Measurements from ENCODE around the gene ISL2. TPM values are rescaled to one million over a fixed set of nuclear protein-coding genes. Genes with fewer than 3 reads are reported as not detected.
A peak's percentile ranks its signal among the peaks of the same experiment; 100 is the strongest.

The ISL2 gene
- polyA plus RNA-seq, 1 donor (not counting 4 experiments of a cell fraction or from before 2014, with no cell fraction given) = not detected

DNA sequence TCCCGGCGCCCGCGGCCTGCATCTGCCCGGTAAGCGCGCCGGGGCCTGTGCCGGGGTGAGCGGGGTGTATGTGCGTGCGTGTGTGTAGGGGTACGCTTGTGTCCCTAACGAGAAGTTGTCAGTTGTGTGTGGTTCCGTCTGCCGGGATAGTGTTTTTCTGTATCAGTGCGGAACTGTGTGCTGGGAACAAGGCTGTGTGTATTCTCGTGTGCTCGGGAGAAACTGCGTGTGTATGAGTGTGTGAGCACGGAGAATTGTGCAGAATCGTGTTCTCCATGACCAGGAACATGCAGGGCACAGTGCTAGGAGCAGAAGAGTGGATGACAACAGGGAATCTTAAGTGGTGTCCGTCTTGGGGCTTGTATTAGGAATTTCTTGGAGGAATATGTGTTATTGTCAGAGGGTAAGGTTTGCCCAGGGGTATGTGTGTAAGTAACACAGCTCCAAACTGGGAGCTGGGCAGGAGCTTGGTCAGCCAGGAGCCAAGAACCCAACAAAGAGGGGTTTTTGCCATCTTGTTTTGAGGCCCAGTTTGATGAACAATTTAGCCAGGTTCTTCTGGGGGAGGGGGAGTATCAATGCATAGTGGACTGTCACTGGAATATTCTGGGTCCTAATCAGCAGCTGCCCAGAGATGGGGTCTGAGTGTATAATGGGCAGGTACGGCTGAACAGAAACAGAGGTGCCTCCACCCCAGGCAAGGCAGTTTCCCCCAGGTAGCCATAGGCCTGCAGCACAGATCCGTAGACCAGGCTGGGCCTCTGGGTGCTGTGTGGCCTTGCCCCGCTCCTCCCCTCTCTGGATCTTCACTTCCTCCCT lies 2.1 kb downstream of the ISL2 start:
- peaks cover 16% of the 10 kb centered on the region for H3K4me1 ChIP-seq (ENCODE audit: control insufficient read depth, extremely low read depth, insufficient read depth, low read length)
- peaks cover 5% of the 10 kb centered on the region for H4K20me1 ChIP-seq (ENCODE audit: control insufficient read depth, extremely low read depth, insufficient read depth, low read length)
- FAIRE-seq = no peak
- H3K9me3 ChIP-seq (ENCODE audit: control insufficient read depth, low read depth, low read length) = peaks cover 4% of the 10 kb centered on the region
- no peak overlapping the region for H3K9ac ChIP-seq (ENCODE audit: control insufficient read depth, extremely low read depth, insufficient read depth, low read length)
- no peak overlapping the region for H2AFZ ChIP-seq (ENCODE audit: control insufficient read depth, low read length)
- no peaks in the 10 kb centered on the region for H3K9me1 ChIP-seq (ENCODE audit: control insufficient read depth, extremely low read depth, insufficient read depth, low read length)
- peak; percentile 55 for TF ChIP-seq EZH2 (IDR thresholded peaks at IDR 0.05; ENCODE audit: low read length)
- TF ChIP-seq, protein P1, sequence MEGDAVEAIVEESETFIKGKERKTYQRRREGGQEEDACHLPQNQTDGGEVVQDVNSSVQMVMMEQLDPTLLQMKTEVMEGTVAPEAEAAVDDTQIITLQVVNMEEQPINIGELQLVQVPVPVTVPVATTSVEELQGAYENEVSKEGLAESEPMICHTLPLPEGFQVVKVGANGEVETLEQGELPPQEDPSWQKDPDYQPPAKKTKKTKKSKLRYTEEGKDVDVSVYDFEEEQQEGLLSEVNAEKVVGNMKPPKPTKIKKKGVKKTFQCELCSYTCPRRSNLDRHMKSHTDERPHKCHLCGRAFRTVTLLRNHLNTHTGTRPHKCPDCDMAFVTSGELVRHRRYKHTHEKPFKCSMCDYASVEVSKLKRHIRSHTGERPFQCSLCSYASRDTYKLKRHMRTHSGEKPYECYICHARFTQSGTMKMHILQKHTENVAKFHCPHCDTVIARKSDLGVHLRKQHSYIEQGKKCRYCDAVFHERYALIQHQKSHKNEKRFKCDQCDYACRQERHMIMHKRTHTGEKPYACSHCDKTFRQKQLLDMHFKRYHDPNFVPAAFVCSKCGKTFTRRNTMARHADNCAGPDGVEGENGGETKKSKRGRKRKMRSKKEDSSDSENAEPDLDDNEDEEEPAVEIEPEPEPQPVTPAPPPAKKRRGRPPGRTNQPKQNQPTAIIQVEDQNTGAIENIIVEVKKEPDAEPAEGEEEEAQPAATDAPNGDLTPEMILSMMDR (optimal IDR thresholded peaks at IDR 0.05 in 1 of 3, IDR thresholded peaks at IDR 0.05 in 1 of 3, conservative IDR thresholded peaks at IDR 0.05 in 1 of 3; ENCODE audit: extremely low read depth in 1 of 3, insufficient read depth in 2 of 3, low read length in 3 of 3) = no peak
- no peak overlapping the region for H3K4me3 ChIP-seq (ENCODE audit: control insufficient read depth in 2 of 3, extremely low read depth in 1 of 3, insufficient read depth in 2 of 3, low read depth in 1 of 3, low read length in 3 of 3)
- H3K27me3 ChIP-seq (ENCODE audit: control insufficient read depth, extremely low read depth, insufficient read depth, low read length) = peaks cover 98% of the 10 kb centered on the region
- DNase-seq (ENCODE audit: low read depth, low spot score) = no peak
- H3K27ac ChIP-seq (ENCODE audit: control insufficient read depth, insufficient read depth, low read length) = no peak overlapping the region
- no peaks in the 10 kb centered on the region for H3K36me3 ChIP-seq (ENCODE audit: control insufficient read depth in 2 of 2, extremely low read depth in 1 of 2, insufficient read depth in 2 of 2, low read length in 2 of 2)
- dilution Hi-C loops (cut with MboI; ENCODE audit: extremely low pct_ligation_motif_present, low sequenced_read_pairs) = no loop called here
- H3K79me2 ChIP-seq (ENCODE audit: control insufficient read depth, insufficient read depth, low read length) = no peaks in the 10 kb centered on the region
- H3K4me2 ChIP-seq (ENCODE audit: control insufficient read depth, extremely low read depth, insufficient read depth, low read depth, low read length) = no peak overlapping the region

DNA sequence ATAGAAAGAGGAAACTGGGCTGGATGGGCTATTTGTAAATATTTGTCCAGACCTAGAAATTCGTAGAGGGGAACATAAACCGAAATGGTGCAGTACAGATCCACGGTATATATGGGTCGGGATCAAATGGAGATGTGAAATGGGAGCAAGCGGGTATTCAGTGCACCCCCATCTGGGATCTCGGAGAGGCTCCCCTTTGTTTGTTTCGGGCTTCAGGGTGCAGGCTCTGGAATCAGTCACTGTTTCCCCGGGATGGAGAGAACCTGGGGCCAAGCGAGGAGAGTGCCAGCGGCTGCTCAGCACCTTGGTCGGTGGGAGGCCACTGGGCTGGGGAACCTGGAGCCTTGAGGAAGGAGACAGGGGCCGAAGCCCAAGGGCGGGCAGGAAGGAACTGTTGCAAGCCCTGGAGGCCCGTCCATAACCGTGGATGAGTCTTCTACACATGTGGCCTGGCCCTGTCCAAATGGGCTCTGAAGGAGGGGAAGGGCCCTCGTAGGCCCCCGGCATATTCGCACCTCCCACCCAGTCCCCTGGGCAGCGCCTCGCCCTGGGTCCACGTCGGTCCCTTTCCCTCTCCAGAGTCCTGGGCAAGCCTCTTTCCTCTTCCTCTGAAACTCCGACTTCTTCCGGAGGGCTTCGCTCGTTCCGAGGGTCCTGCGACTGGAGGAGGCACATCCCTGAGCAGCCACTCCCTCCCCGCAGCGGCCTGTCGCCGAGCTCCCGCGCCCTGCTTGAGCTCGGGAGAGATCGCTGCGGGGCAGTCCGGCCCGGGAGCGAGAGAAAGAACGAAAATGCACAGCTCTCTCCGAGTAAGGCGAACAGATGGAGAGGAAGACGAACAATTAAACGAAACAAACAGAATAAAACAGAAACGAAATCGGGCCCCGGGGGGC lies 3.0 kb downstream of the ISL2 start:
- Histone ChIP-seq H3K79me2 (ENCODE audit: control insufficient read depth, insufficient read depth, low read length) (no peaks in the 10 kb centered on the region), H3K27me3 (ENCODE audit: control insufficient read depth, extremely low read depth, insufficient read depth, low read length) (peaks cover 98% of the 10 kb centered on the region), H4K20me1 (ENCODE audit: control insufficient read depth, extremely low read depth, insufficient read depth, low read length) (peaks cover 5% of the 10 kb centered on the region), H3K4me1 (ENCODE audit: control insufficient read depth, extremely low read depth, insufficient read depth, low read length) (peaks cover 16% of the 10 kb centered on the region), H3K9me3 (ENCODE audit: control insufficient read depth, low read depth, low read length) (peaks cover 4% of the 10 kb centered on the region), H3K4me3 (ENCODE audit: control insufficient read depth in 2 of 3, extremely low read depth in 1 of 3, insufficient read depth in 2 of 3, low read depth in 1 of 3, low read length in 3 of 3) (peak overlapping the region in 2 of 3 experiments; percentile 53 to 59), H3K27ac (ENCODE audit: control insufficient read depth, insufficient read depth, low read length) (no peak overlapping the region), H3K4me2 (ENCODE audit: control insufficient read depth, extremely low read depth, insufficient read depth, low read depth, low read length) (peak overlapping the region; percentile 75), H3K36me3 (ENCODE audit: control insufficient read depth in 2 of 2, extremely low read depth in 1 of 2, insufficient read depth in 2 of 2, low read length in 2 of 2) (no peaks in the 10 kb centered on the region), H3K9ac (ENCODE audit: control insufficient read depth, extremely low read depth, insufficient read depth, low read length) (no peak overlapping the region), H2AFZ (ENCODE audit: control insufficient read depth, low read length) (no peak overlapping the region), H3K9me1 (ENCODE audit: control insufficient read depth, extremely low read depth, insufficient read depth, low read length) (no peaks in the 10 kb centered on the region)
- FAIRE-seq = no peak
- DNase-seq (ENCODE audit: low read depth, low spot score) = no peak
- dilution Hi-C loops (cut with MboI; ENCODE audit: extremely low pct_ligation_motif_present, low sequenced_read_pairs) = no loop called here
- no peak for TF ChIP-seq EZH2 (IDR thresholded peaks at IDR 0.05; ENCODE audit: low read length)
- TF ChIP-seq, protein P1 (optimal IDR thresholded peaks at IDR 0.05 in 1 of 3, IDR thresholded peaks at IDR 0.05 in 1 of 3, conservative IDR thresholded peaks at IDR 0.05 in 1 of 3; ENCODE audit: extremely low read depth in 1 of 3, insufficient read depth in 2 of 3, low read length in 3 of 3) = no peak

All from keratinocyte (primary cell).